Breast epithelium (tissue), 4 donors: ENCODE results near the gene SLC29A4. TPM values are rescaled to one million over a fixed set of nuclear protein-coding genes. Genes with fewer than 3 reads are reported as not detected.
"Not testable (repeated sequence)": the region's sequence is repeated elsewhere in the genome, so short reads cannot be mapped to it uniquely, and the experiment has no call there.

Experiments
- DNase-seq, 2 donors: peaks; one replicate each; pipeline ENCODE4 v3.0.0-alpha.2; 2019; ENCODE audit warnings: low spot score in 2 of 2
- H3K27ac ChIP-seq, 2 donors: fragments of 200-600 bp; sonication (generic) in 1 of 2; one replicate each; pipeline ENCODE4 v1.5.1; 2016 to 2019; ENCODE audit warnings: mild to moderate bottlenecking in 1 of 2
- H3K27me3 ChIP-seq, 2 donors: fragments of 200-600 bp; sonication (generic) in 1 of 2; one replicate each; pipeline versions ENCODE4 v1.5.1 to v1.6.0; 2017 to 2019; ENCODE audit warnings: control low read depth in 1 of 2, mild to moderate bottlenecking in 1 of 2
- H3K36me3 ChIP-seq: fragments of 200-600 bp; one replicate; pipeline ENCODE4 v1.5.1; 2019
- H3K4me1 ChIP-seq, 2 donors: fragments of 200-600 bp; sonication (generic); one replicate each; pipeline ENCODE4 v1.5.1; 2016 to 2019; ENCODE audit warnings: control low read depth in 1 of 2
- H3K4me3 ChIP-seq, 3 donors: fragments of 200-600 bp; sonication (generic); 1 replicate in 2 of 3; 2 replicates in 1 of 3; pipeline ENCODE4 v1.5.1; 2016 to 2019; ENCODE audit warnings: mild to moderate bottlenecking in 3 of 3, moderate library complexity in 2 of 3
- H3K9me3 ChIP-seq, 2 donors: fragments of 200-600 bp; sonication (generic) in 1 of 2; one replicate each; pipeline ENCODE4 v1.5.1; 2016 to 2019; ENCODE audit warnings: control low read depth in 1 of 2
- CTCF ChIP-seq, 3 donors: fragments of 450-650 bp; IDR thresholded peaks; one replicate each; pipeline ENCODE4 v1.5.1; 2016 to 2017; ENCODE audit warnings: antibody characterized with exemption in 3 of 3, mild to moderate bottlenecking in 3 of 3, moderate library complexity in 3 of 3
- POLR2A ChIP-seq: fragments of 450-650 bp; IDR thresholded peaks from one replicate; pipeline ENCODE4 v1.6.1; 2016; ENCODE audit warnings: antibody characterized with exemption, mild to moderate bottlenecking, moderate library complexity
- POLR2AphosphoS5 ChIP-seq, 3 donors: sonication (generic); formaldehyde crosslinking; IDR thresholded peaks; one replicate each; pipeline ENCODE4 v1.6.1; 2017; ENCODE audit warnings: antibody characterized with exemption in 3 of 3
- intact Hi-C: fragments of 100-400 bp; cut with DNase I; formaldehyde crosslinking; loops from one replicate; pipeline ENCODE4 v1.15.1; 2023; ENCODE audit warnings: low total_unique reads
- total RNA-seq, 3 donors: library from RNA; depleted of rRNA; stranded (reverse); fragments of >200 nt; gene quantifications; one replicate each; pipeline ENCODE4 v1.1.0, GENCODE V29; 2016

The SLC29A4 gene
- total RNA-seq, 3 donors from 2014 or later: 1.3 to 13.8 (median 2.3) TPM

DNA sequence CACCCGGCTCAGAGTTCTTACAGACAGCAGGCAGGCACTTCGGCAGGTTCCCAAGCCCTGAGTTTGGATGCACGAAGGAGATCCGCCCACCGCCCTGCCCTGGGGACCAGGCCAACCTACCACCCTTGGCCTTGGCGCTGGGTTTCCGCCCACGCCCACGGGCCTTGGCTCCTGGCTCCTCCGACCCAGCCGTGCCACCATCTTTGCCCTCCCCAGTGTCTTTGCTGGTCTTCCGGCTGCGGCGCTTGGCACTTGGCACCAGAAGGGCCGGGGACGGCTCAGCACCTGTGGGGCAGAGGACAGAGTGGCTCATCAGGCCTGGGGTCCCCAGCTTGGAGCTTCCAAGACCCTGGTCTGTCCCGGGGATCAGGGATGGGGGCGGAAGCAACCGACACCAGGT is 32.1 kb downstream of the SLC29A4 start:
- no peaks in the 10 kb centered on the region for H3K36me3 ChIP-seq
- H3K27ac ChIP-seq: no peak overlapping the region
- H3K4me3 ChIP-seq: no peak overlapping the region
- intact Hi-C loops: no loop called here
- no peaks in the 10 kb centered on the region for H3K27me3 ChIP-seq
- peaks cover 4 to 12% of the 10 kb centered on the region in 2 donors for H3K9me3 ChIP-seq
- no peak for DNase-seq
- no peaks in the 10 kb centered on the region for H3K4me1 ChIP-seq
- no peak for TF ChIP-seq CTCF (IDR thresholded peaks at IDR 0.05)
- TF ChIP-seq POLR2A: no peak
- no peak for TF ChIP-seq POLR2AphosphoS5 (IDR thresholded peaks at IDR 0.05)

DNA sequence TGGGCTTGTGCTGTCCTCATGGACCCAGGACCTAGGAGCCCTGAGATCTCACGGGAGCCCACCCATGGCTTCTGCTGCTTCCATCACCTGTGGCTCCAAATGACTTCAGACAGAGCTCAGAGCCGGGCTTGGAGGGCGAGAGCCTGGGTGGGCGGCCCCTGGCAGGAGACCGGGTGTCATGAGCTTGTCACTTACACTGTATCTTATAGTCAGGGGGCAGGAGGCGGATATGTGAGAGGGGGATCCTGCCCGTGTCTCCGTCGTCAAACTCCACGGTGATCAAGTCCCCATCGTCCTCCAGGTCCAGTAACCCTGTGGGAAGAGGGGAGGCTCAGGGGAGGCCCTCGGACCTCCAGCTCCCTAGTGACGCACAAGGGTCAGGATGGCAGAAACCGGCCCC is 33.0 kb downstream of the SLC29A4 start:
- peaks cover 4 to 12% of the 10 kb centered on the region in 2 donors for H3K9me3 ChIP-seq
- TF ChIP-seq POLR2AphosphoS5 (IDR thresholded peaks at IDR 0.05): no peak
- TF ChIP-seq CTCF (IDR thresholded peaks at IDR 0.05): no peak
- no peak for TF ChIP-seq POLR2A
- intact Hi-C loops: no loop called here
- no peaks in the 10 kb centered on the region for H3K27me3 ChIP-seq
- no peak overlapping the region for H3K27ac ChIP-seq
- no peaks in the 10 kb centered on the region for H3K4me1 ChIP-seq
- H3K4me3 ChIP-seq: no peak overlapping the region
- no peak for DNase-seq
- no peaks in the 10 kb centered on the region for H3K36me3 ChIP-seq

DNA sequence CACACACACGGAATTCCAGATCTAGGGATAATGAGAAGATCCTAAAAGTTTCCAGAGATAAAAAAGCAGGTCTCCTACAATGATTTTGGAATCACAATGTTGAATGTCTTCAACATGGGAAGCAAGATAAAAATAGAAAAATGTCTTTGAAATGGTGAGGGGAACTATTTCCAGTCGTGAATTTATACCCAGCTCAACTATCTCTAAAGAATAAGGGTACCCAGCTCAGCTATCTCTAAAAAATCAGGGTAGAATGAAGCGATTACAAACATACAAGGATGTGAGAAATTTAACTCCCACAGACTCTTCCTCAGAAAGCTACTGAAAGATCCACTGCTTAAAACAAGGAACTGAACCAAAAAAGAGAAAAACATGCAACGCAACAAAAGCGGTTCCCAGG is 35.9 kb downstream of the SLC29A4 start:
- intact Hi-C loops, H3K4me3 ChIP-seq, H3K4me1 ChIP-seq, H3K27ac ChIP-seq, DNase-seq, H3K27me3 ChIP-seq, H3K36me3 ChIP-seq: not testable (repeated sequence)
- peaks cover 4 to 12% of the 10 kb centered on the region in 2 donors for H3K9me3 ChIP-seq

- TF ChIP-seq POLR2AphosphoS5 (IDR thresholded peaks at IDR 0.05) (no peak), CTCF (IDR thresholded peaks at IDR 0.05) (no peak), POLR2A (no peak)
- no peak for DNase-seq
- Histone ChIP-seq H3K4me3 (no peak overlapping the region), H3K27me3 (no peaks in the 10 kb centered on the region), H3K36me3 (no peaks in the 10 kb centered on the region), H3K4me1 (no peaks in the 10 kb centered on the region), H3K27ac (no peak overlapping the region), H3K9me3 (peaks cover 4 to 12% of the 10 kb centered on the region in 2 donors)
- intact Hi-C loops: no loop called here
Observed at GRCh38 chr7:5320391-5320790, 37.6 kb downstream of the SLC29A4 start.

- peaks cover 4 to 12% of the 10 kb centered on the region in 2 donors for H3K9me3 ChIP-seq
- no peak overlapping the region for H3K27ac ChIP-seq
- no peaks in the 10 kb centered on the region for H3K4me1 ChIP-seq
- no peak overlapping the region for H3K4me3 ChIP-seq
- no peaks in the 10 kb centered on the region for H3K27me3 ChIP-seq
- DNase-seq: no peak
- TF ChIP-seq POLR2A (no peak), POLR2AphosphoS5 (IDR thresholded peaks at IDR 0.05) (no peak), CTCF (IDR thresholded peaks at IDR 0.05) (no peak)
- intact Hi-C loops: no loop called here
- H3K36me3 ChIP-seq: no peaks in the 10 kb centered on the region
Observed at GRCh38 chr7:5320802-5321396, 38.2 kb downstream of the SLC29A4 start.
